HepG2 (cell line): ENCODE data around the gene PTPN22. TPM values are rescaled to one million over a fixed set of nuclear protein-coding genes. Genes with fewer than 3 reads are reported as not detected.

Experiments
- ATAC-seq: fragments of 200-7000 bp; cut with Tn5 transposase; 3 replicates; pipeline ENCODE4 v1.9.1; 2020; ENCODE audit warnings: mild to moderate bottlenecking, moderate library complexity
- BruUV-seq: library from RNA; stranded (reverse); fragments of 400-500 nt; replicated peaks from 2 replicates; lab custom pipeline; 2021; lab: Mats Ljungman, UMichigan
- CTCF ChIA-PET: fragments of 300-600 bp; formaldehyde crosslinking; extraction: SDS; loops from one replicate; lab custom pipeline; 2021; ENCODE audit warnings: low total read pairs, inconsistent platforms, low intra/inter-chr PET ratio; lab: Yijun Ruan, JAX
- POLR2A ChIA-PET: fragments of 350-600 bp; sonication (Branson Sonifier 250); formaldehyde crosslinking; loops from one replicate; lab custom pipeline; 2020; ENCODE audit warnings: antibody characterized with exemption, inconsistent platforms; lab: Yijun Ruan, JAX
- DNase-seq: peaks from one replicate; pipeline ENCODE4 v3.0.0-alpha.2; 2015; ENCODE audit warnings: low spot score
- FAIRE-seq: peaks from 3 replicates; lab custom pipeline; 2011; peaks lifted over from hg19 to GRCh38; lab: Jason Lieb, UNC
- H2AFZ ChIP-seq: one replicate; pipeline ENCODE4 v1.6.1; 2011; ENCODE audit warnings: low read length, inconsistent platforms
- H3K27ac ChIP-seq: fragments of 300-600 bp; 3 replicates; pipeline ENCODE4 v1.8.0; 2011; ENCODE audit warnings: mixed run types, mild to moderate bottlenecking, mixed read lengths, low read length, inconsistent platforms; ENCODE audit not compliant: insufficient read depth; ENCODE audit errors: extremely low read length
- H3K27me3 ChIP-seq, 2 experiments: fragments of 200-600 bp in 1 of 2; 2 replicates in 1 of 2; 3 replicates in 1 of 2; pipeline versions ENCODE4 v1.6.0 to v1.8.0; 2011; ENCODE audit warnings: low read length in 2 of 2, mild to moderate bottlenecking in 2 of 2, moderate library complexity in 2 of 2, inconsistent platforms in 1 of 2; ENCODE audit not compliant: insufficient read depth in 2 of 2, control insufficient read depth in 1 of 2
- H3K36me3 ChIP-seq, 2 experiments: fragments of 200-600 bp in 1 of 2; replicated peaks in 1 of 2; 2 replicates in 1 of 2; 3 replicates in 1 of 2; pipeline versions ENCODE4 v1.5.1 to v1.8.0; 2011; ENCODE audit warnings: low read length in 2 of 2, inconsistent platforms in 1 of 2; ENCODE audit not compliant: insufficient read depth in 2 of 2, control insufficient read depth in 1 of 2
- H3K4me1 ChIP-seq: 2 replicates; pipeline ENCODE4 v1.5.1; 2012; ENCODE audit warnings: low read length, inconsistent platforms; ENCODE audit not compliant: insufficient read depth
- H3K4me2 ChIP-seq: 2 replicates; pipeline ENCODE4 v1.6.0; 2011; ENCODE audit warnings: low read depth, low read length, inconsistent platforms
- H3K4me3 ChIP-seq, 3 experiments: fragments of 200-600 bp in 1 of 3; sonication (generic), shearing (Covaris generic) in 1 of 3; replicated peaks in 1 of 3; 2 replicates each; pipeline ENCODE4 v1.5.1; 2011 to 2016; ENCODE audit warnings: low read length in 3 of 3, inconsistent platforms in 2 of 3, low read depth in 2 of 3, mild to moderate bottlenecking in 2 of 3, control low read depth in 1 of 3, mixed read lengths in 1 of 3; ENCODE audit not compliant: insufficient read depth in 1 of 3
- H3K79me2 ChIP-seq: one replicate; pipeline ENCODE4 v1.6.1; 2011; ENCODE audit warnings: low read length, inconsistent platforms; ENCODE audit not compliant: insufficient read depth
- H3K9ac ChIP-seq: 2 replicates; pipeline ENCODE4 v1.6.0; 2011; ENCODE audit warnings: mild to moderate bottlenecking, low read depth, low read length, inconsistent platforms; ENCODE audit not compliant: insufficient read depth
- H3K9me3 ChIP-seq: 2 replicates; pipeline ENCODE4 v1.5.1; 2012; ENCODE audit warnings: mild to moderate bottlenecking, low read length
- H4K20me1 ChIP-seq: 2 replicates; pipeline ENCODE4 v1.6.0; 2011; ENCODE audit warnings: inconsistent platforms, mild to moderate bottlenecking, low read length, moderate library complexity; ENCODE audit not compliant: insufficient read depth
- FOXC1 ChIP-seq: sonication (generic); formaldehyde crosslinking; IDR thresholded peaks from 2 replicates; pipeline ENCODE4 v1.8.0; 2022; ENCODE audit warnings: mild to moderate bottlenecking, missing genetic modification reagents, borderline replicate concordance
- HOXA3 ChIP-seq: sonication (generic); formaldehyde crosslinking; IDR thresholded peaks from 2 replicates; pipeline ENCODE4 v1.5.0; 2020; ENCODE audit warnings: missing genetic modification reagents
- KAT2B ChIP-seq: fragments of 150-350 bp; IDR thresholded peaks from 2 replicates; pipeline ENCODE4 v1.6.1; 2014; ENCODE audit warnings: low read depth, low read length, borderline replicate concordance
- MED13 ChIP-seq: sonication (generic); formaldehyde crosslinking; IDR thresholded peaks from 2 replicates; pipeline ENCODE4 v1.5.0; 2020; ENCODE audit warnings: missing genetic modification reagents
- MEIS2 ChIP-seq: sonication (generic); formaldehyde crosslinking; IDR thresholded peaks from 2 replicates; pipeline ENCODE4 v1.9.0; 2021; ENCODE audit warnings: mild to moderate bottlenecking, missing genetic modification reagents
- NR2C2 ChIP-seq: sonication (generic); formaldehyde crosslinking; IDR thresholded peaks from 2 replicates; pipeline ENCODE4 v1.4.0; 2020; ENCODE audit warnings: missing genetic modification reagents, mild to moderate bottlenecking, moderate library complexity, borderline replicate concordance
- PHB2 ChIP-seq: fragments of 450-650 bp; IDR thresholded peaks from 2 replicates; pipeline ENCODE4 v1.6.1; 2018; ENCODE audit not compliant: partially characterized antibody
- POLR2A ChIP-seq, 2 experiments: IDR thresholded peaks; 2 replicates each; pipeline ENCODE4 v1.6.1; 2011; ENCODE audit warnings: low read depth in 2 of 2, low read length in 2 of 2, mild to moderate bottlenecking in 1 of 2, moderate library complexity in 1 of 2; ENCODE audit not compliant: insufficient read depth in 1 of 2
- SAP130 ChIP-seq: IDR thresholded peaks from 2 replicates; pipeline ENCODE4 v1.6.1; 2016; ENCODE audit warnings: low read depth
- SCMH1 ChIP-seq: sonication (generic); formaldehyde crosslinking; IDR thresholded peaks from 2 replicates; pipeline ENCODE4 v1.9.0; 2021; ENCODE audit warnings: missing genetic modification reagents, mild to moderate bottlenecking, borderline replicate concordance
- TEAD3 ChIP-seq: optimal IDR thresholded peaks from 2 replicates; pipeline ENCODE3; 2016; ENCODE audit warnings: borderline replicate concordance
- ZC3H13 ChIP-seq: sonication (generic); formaldehyde crosslinking; IDR thresholded peaks from 2 replicates; pipeline ENCODE4 v1.8.1; 2023; ENCODE audit warnings: mild to moderate bottlenecking, missing genetic modification reagents, moderate library complexity
- ZNF317 ChIP-seq: sonication (generic); formaldehyde crosslinking; IDR thresholded peaks from 2 replicates; pipeline ENCODE4 v1.5.0; 2020; ENCODE audit warnings: mild to moderate bottlenecking, missing genetic modification reagents
- ZNF605 ChIP-seq: sonication (generic); formaldehyde crosslinking; IDR thresholded peaks from 2 replicates; pipeline ENCODE4 v1.8.0; 2022; ENCODE audit warnings: mild to moderate bottlenecking, missing genetic modification reagents
- WGBS: methylation state at CpG from one replicate; pipeline ENCODE4 v1.1.6; 2017; ENCODE audit warnings: low lambda C conversion rate; 5-methylcytosine and 5-hydroxymethylcytosine counted together
- in situ Hi-C: cut with HindIII; loops from 2 replicates; pipeline ENCODE4 v1.10.0; 2017; ENCODE audit warnings: low pct_unique_long_range_greater_than_20kb; ENCODE audit not compliant: extremely low pct_ligation_motif_present
- intact Hi-C: fragments of 100-400 bp; cut with micrococcal nuclease; formaldehyde crosslinking; loops from one replicate; pipeline ENCODE4 v1.10.0; 2022; ENCODE audit not compliant: unreplicated experiment
- polyA plus RNA-seq, 8 experiments: library from polyadenylated mRNA; depleted of rRNA in 3 of 8; stranded (reverse) in 7 of 8; unstranded in 1 of 8; fragments of >200 nt; fragmentation: Illumina TruSeq in 4 of 8; extraction: Trizol in 4 of 8; gene quantifications; 2 replicates each; pipeline versions ENCODE4 v1.2.1 to v1.2.3, GENCODE V29; 2011 to 2016; ENCODE audit warnings: low read depth in 4 of 8, missing spikeins in 1 of 8, mixed read lengths in 1 of 8; ENCODE audit not compliant: insufficient read depth in 1 of 8
- total RNA-seq, 5 experiments: library from RNA; depleted of rRNA; stranded (reverse); fragments of >200 nt; fragmentation: Illumina TruSeq; extraction: Trizol; gene quantifications; 2 replicates each; pipeline ENCODE4 v1.2.3, GENCODE V29; 2016; ENCODE audit warnings: low read depth in 1 of 5
- TF ChIP-seq, protein P1 (sequence below): IDR thresholded peaks from 2 replicates; pipeline ENCODE4 v1.4.0; 2020; ENCODE audit warnings: mild to moderate bottlenecking, missing genetic modification reagents
- TF ChIP-seq, protein P2 (sequence below): IDR thresholded peaks from 2 replicates; pipeline ENCODE4 v1.6.1; 2016; ENCODE audit warnings: low read depth

The PTPN22 gene
- total and polyA plus RNA-seq, 2 of the 13 experiments (the other 11 are each of a cell fraction or from before 2014, with no cell fraction given): not detected

DNA sequence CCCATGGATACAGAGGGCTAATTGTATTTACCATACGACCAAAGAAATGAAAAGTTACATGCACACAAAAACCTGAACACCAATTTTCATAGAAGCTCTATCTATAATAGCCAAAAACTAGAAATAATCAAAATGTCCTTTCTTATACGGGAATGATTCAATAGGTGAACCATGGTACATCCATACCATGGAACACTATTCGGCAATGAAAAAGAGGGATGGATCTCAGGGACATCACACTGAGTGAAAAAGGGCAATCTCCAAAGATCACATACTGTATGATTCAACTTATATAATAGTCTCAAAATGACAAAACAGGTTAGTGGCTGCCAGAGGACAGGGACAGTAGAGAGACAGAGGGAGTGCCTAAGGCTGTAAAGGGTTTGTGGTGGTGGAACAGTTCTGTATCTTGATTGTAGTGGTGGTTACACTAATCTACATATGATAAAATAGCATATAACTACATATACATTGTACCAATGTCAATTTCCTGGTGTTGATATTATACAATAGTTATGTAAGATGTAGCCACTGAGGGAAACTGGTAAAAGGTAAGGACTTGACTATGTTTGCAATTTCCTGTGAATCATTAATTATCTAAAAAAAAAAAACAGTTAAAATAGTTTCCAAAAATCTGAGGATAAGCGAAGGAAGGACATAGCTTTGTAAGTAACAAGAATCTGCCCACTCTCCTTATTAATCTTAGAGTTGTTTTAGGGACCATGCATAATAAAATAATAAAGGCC lies 62.9 kb downstream of the PTPN22 start:
- no peak overlapping the region for H2AFZ ChIP-seq

More for the DNA sequence above, 62.9 kb downstream of the PTPN22 start:
- peak overlapping the region; percentile 78 for H3K4me2 ChIP-seq
- peaks cover 81% of the 10 kb centered on the region for H3K79me2 ChIP-seq
- no peak overlapping the region for H3K27ac ChIP-seq
- FAIRE-seq (no peak), ATAC-seq (no peak), DNase-seq (no peak)
- peaks cover 0 to 4% of the 10 kb centered on the region in 2 experiments; a peak in 1 of 5 replicates for H3K36me3 ChIP-seq
- no peak overlapping the region for H3K9ac ChIP-seq
- ChIA-PET POLR2A (no interaction called here), CTCF (no interaction called here)
- no peaks in the 10 kb centered on the region; a peak in 1 of 5 replicates for H3K27me3 ChIP-seq
- in situ Hi-C loops (no loop called here), intact Hi-C loops (no loop called here)
- 96% methylated on average over 4 of the region's 4 CpGs for WGBS
- TF ChIP-seq MED13 (CRISPR knock-in tag) (no peak), SAP130 (CRISPR knock-in tag) (no peak), HOXA3 (CRISPR knock-in tag) (no peak), SCMH1 (CRISPR knock-in tag) (no peak), MEIS2 (no peak), NR2C2 (CRISPR knock-in tag) (no peak), ZNF605 (CRISPR knock-in tag) (no peak), PHB2 (no peak), ZC3H13 (no peak), ZNF317 (CRISPR knock-in tag) (no peak), TEAD3 (CRISPR knock-in tag) (no peak), POLR2A (IDR thresholded peaks at IDR 0.05; ENCODE audit: insufficient read depth in 1 of 2, low read depth in 2 of 2, low read length in 2 of 2) (no peak), KAT2B (no peak), FOXC1 (no peak)
- TF ChIP-seq, protein P1, sequence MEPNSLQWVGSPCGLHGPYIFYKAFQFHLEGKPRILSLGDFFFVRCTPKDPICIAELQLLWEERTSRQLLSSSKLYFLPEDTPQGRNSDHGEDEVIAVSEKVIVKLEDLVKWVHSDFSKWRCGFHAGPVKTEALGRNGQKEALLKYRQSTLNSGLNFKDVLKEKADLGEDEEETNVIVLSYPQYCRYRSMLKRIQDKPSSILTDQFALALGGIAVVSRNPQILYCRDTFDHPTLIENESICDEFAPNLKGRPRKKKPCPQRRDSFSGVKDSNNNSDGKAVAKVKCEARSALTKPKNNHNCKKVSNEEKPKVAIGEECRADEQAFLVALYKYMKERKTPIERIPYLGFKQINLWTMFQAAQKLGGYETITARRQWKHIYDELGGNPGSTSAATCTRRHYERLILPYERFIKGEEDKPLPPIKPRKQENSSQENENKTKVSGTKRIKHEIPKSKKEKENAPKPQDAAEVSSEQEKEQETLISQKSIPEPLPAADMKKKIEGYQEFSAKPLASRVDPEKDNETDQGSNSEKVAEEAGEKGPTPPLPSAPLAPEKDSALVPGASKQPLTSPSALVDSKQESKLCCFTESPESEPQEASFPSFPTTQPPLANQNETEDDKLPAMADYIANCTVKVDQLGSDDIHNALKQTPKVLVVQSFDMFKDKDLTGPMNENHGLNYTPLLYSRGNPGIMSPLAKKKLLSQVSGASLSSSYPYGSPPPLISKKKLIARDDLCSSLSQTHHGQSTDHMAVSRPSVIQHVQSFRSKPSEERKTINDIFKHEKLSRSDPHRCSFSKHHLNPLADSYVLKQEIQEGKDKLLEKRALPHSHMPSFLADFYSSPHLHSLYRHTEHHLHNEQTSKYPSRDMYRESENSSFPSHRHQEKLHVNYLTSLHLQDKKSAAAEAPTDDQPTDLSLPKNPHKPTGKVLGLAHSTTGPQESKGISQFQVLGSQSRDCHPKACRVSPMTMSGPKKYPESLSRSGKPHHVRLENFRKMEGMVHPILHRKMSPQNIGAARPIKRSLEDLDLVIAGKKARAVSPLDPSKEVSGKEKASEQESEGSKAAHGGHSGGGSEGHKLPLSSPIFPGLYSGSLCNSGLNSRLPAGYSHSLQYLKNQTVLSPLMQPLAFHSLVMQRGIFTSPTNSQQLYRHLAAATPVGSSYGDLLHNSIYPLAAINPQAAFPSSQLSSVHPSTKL: no peak
- TF ChIP-seq, protein P2, sequence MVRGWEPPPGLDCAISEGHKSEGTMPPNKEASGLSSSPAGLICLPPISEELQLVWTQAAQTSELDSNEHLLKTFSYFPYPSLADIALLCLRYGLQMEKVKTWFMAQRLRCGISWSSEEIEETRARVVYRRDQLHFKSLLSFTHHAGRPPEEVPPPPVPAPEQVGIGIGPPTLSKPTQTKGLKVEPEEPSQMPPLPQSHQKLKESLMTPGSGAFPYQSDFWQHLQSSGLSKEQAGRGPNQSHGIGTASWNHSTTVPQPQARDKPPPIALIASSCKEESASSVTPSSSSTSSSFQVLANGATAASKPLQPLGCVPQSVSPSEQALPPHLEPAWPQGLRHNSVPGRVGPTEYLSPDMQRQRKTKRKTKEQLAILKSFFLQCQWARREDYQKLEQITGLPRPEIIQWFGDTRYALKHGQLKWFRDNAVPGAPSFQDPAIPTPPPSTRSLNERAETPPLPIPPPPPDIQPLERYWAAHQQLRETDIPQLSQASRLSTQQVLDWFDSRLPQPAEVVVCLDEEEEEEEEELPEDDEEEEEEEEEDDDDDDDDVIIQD (CRISPR knock-in tag): no peak
- peaks cover 55% of the 10 kb centered on the region for H3K4me1 ChIP-seq
- BruUV-seq: no TSS peak
- H3K4me3 ChIP-seq: peak overlapping the region in 1 of 3 experiments; percentile 99; a peak in 1 of 6 replicates
- no peaks in the 10 kb centered on the region for H3K9me3 ChIP-seq
- H4K20me1 ChIP-seq: peaks cover 36% of the 10 kb centered on the region
